ENCODE measurements around the gene IL1A.

Gene IL1A

GRCh38 chr2:112757265-112757664 is 27.0 kb downstream of the IL1A start:
- peak; percentile 41 to 64 for DNase-seq

GRCh38 chr2:112756207-112756606 is 28.1 kb downstream of the IL1A start:
- no peak for DNase-seq

- no peak for DNase-seq
Observed at GRCh38 chr2:112755444-112755843, 28.8 kb downstream of the IL1A start.

- peak; percentile 22 to 66 for DNase-seq
Observed at GRCh38 chr2:112754564-112754963, 29.7 kb downstream of the IL1A start.

GRCh38 chr2:112752667-112753066 is 31.6 kb downstream of the IL1A start:
- DNase-seq = no peak

GRCh38 chr2:112751451-112752197 is 32.7 kb downstream of the IL1A start:
- DNase-seq = no peak

- DNase-seq = no peak
Observed at GRCh38 chr2:112750560-112750843, 33.8 kb downstream of the IL1A start.

- peak; percentile 66 to 88 for DNase-seq
Observed at GRCh38 chr2:112749755-112750559, 34.3 kb downstream of the IL1A start.

- no peak for DNase-seq
Observed at GRCh38 chr2:112740527-112740926, 43.8 kb downstream of the IL1A start.

GRCh38 chr2:112737542-112738232 is 46.6 kb downstream of the IL1A start:
- DNase-seq = no peak

- no peak for DNase-seq
Observed at GRCh38 chr2:112733871-112734270, 50.4 kb downstream of the IL1A start.

- no peak for DNase-seq
Observed at GRCh38 chr2:112733456-112733855, 50.8 kb downstream of the IL1A start.

- DNase-seq = no peak
Observed at GRCh38 chr2:112731479-112731878, 52.8 kb downstream of the IL1A start.

GRCh38 chr2:112730791-112731190 is 53.5 kb downstream of the IL1A start:
- no peak for DNase-seq

- peak in 1 of 2 donors; percentile 25 for DNase-seq
Observed at GRCh38 chr2:112730216-112730615, 54.1 kb downstream of the IL1A start.

- no peak for DNase-seq
Observed at GRCh38 chr2:112728378-112729175, 55.7 kb downstream of the IL1A start.

GRCh38 chr2:112728029-112728362 is 56.3 kb downstream of the IL1A start:
- DNase-seq = no peak

GRCh38 chr2:112727276-112728028 is 56.8 kb downstream of the IL1A start:
- no peak for DNase-seq

GRCh38 chr2:112726487-112727190 is 57.7 kb downstream of the IL1A start:
- peak; percentile 90 to 98 for DNase-seq

GRCh38 chr2:112725545-112726457 is 58.5 kb downstream of the IL1A start:
- DNase-seq = no peak
